GM18505 (cell line): ENCODE results near the gene LACRT.

Experiments
- ATAC-seq: cut with Tn5 transposase; IDR thresholded peaks from one replicate; pipeline ENCODE4 v1.9.1; 2021; ENCODE audit not compliant: unreplicated experiment
- POLR2A ChIP-seq: IDR thresholded peaks from 4 replicates; pipeline ENCODE4 v1.6.1; 2011; ENCODE audit warnings: borderline replicate concordance; ENCODE audit not compliant: insufficient read depth, insufficient read length; ENCODE audit errors: extremely low read depth

The LACRT gene

GRCh38 chr12:54587315-54587873 lies 47.3 kb downstream of the LACRT start:
- TF ChIP-seq POLR2A: no peak
- ATAC-seq: no peak

- ATAC-seq: no peak
- TF ChIP-seq POLR2A: no peak
Observed at GRCh38 chr12:54586620-54587019, 48.1 kb downstream of the LACRT start.

GRCh38 chr12:54585243-54585642 lies 49.5 kb downstream of the LACRT start:
- no peak for TF ChIP-seq POLR2A
- no peak for ATAC-seq

GRCh38 chr12:54584128-54584527 lies 50.6 kb downstream of the LACRT start:
- TF ChIP-seq POLR2A: no peak
- ATAC-seq: no peak

GRCh38 chr12:54583726-54584125 lies 51.0 kb downstream of the LACRT start:
- TF ChIP-seq POLR2A: no peak
- no peak for ATAC-seq

GRCh38 chr12:54581412-54581811 lies 53.3 kb downstream of the LACRT start:
- ATAC-seq: no peak
- TF ChIP-seq POLR2A: no peak
